WTC11 (cell line): Measurements from ENCODE around the gene USP13. TPM values are rescaled to one million over a fixed set of nuclear protein-coding genes. Genes with fewer than 3 reads are reported as not detected.

ENCODE experiments used
- ATAC-seq: fragments of 200-7000 bp; cut with Tn5 transposase; 2 replicates; pipeline ENCODE4 v1.10.0; 2021; ENCODE audit warnings: mild to moderate bottlenecking, moderate library complexity
- Bru-seq: library from RNA; stranded (reverse); fragments of 400-500 nt; gene quantifications from one replicate; lab custom pipeline; 2021; lab: Mats Ljungman, UMichigan
- CTCF ChIA-PET: fragments of 300-600 bp; sonication (Branson Sonifier 250); formaldehyde crosslinking; loops from one replicate; lab custom pipeline; 2021; ENCODE audit warnings: antibody characterized with exemption; lab: Charles Lee
- POLR2A ChIA-PET: fragments of 350-600 bp; sonication (Branson Sonifier 250); formaldehyde crosslinking; loops from one replicate; lab custom pipeline; 2021; ENCODE audit warnings: antibody characterized with exemption; lab: Charles Lee
- DNase-seq: peaks from one replicate; pipeline ENCODE4 v3.0.0; 2021; ENCODE audit warnings: low spot score
- H3K27ac Mint-ChIP-seq: 2 replicates; pipeline ENCODE4 v1.8.0; 2021; ENCODE audit warnings: mixed read lengths
- H3K27me3 Mint-ChIP-seq: 2 replicates; pipeline ENCODE4 v1.8.0; 2021; ENCODE audit warnings: low read depth, mild to moderate bottlenecking, moderate library complexity, mixed read lengths
- H3K36me3 Mint-ChIP-seq: 2 replicates; pipeline ENCODE4 v1.8.0; 2021; ENCODE audit warnings: mixed read lengths
- H3K4me1 Mint-ChIP-seq: 2 replicates; pipeline ENCODE4 v1.8.0; 2022; ENCODE audit warnings: mixed read lengths
- H3K4me3 Mint-ChIP-seq: 2 replicates; pipeline ENCODE4 v1.8.0; 2021; ENCODE audit warnings: mild to moderate bottlenecking, moderate library complexity, mixed read lengths
- H3K9me3 Mint-ChIP-seq: 2 replicates; pipeline ENCODE4 v1.8.0; 2021; ENCODE audit warnings: mixed read lengths
- CBFB ChIP-seq: sonication (generic); formaldehyde crosslinking; IDR thresholded peaks from 2 replicates; pipeline ENCODE4 v1.8.1; 2022; ENCODE audit warnings: mild to moderate bottlenecking, low read depth, missing genetic modification reagents
- ETV6 ChIP-seq: sonication (generic); formaldehyde crosslinking; IDR thresholded peaks from 2 replicates; pipeline ENCODE4 v1.8.1; 2022; ENCODE audit warnings: mild to moderate bottlenecking, missing genetic modification reagents
- FOXP1 ChIP-seq: sonication (generic); formaldehyde crosslinking; IDR thresholded peaks from 2 replicates; pipeline ENCODE4 v1.8.0; 2022; ENCODE audit warnings: missing genetic modification reagents, mild to moderate bottlenecking, moderate library complexity, borderline replicate concordance
- NFYB ChIP-seq: sonication (generic); formaldehyde crosslinking; conservative IDR thresholded peaks from 2 replicates; pipeline ENCODE4 v1.8.0; 2022; ENCODE audit warnings: low read depth, missing genetic modification reagents
- NR2C2 ChIP-seq: sonication (generic); formaldehyde crosslinking; IDR thresholded peaks from 2 replicates; pipeline ENCODE4 v1.8.0; 2022; ENCODE audit warnings: mild to moderate bottlenecking, missing genetic modification reagents
- PRRX2 ChIP-seq: fragments of 250-450 bp; sonication (Bioruptor Pico); IDR thresholded peaks from 2 replicates; pipeline ENCODE4 v1.8.0; 2021; ENCODE audit warnings: mild to moderate bottlenecking
- RORB ChIP-seq: fragments of 250-450 bp; sonication (Bioruptor Pico); IDR thresholded peaks from 2 replicates; pipeline ENCODE4 v1.9.0; 2021; ENCODE audit warnings: mild to moderate bottlenecking
- SP1 ChIP-seq: sonication (generic); formaldehyde crosslinking; conservative IDR thresholded peaks from 2 replicates; pipeline ENCODE4 v1.8.1; 2022; ENCODE audit warnings: missing genetic modification reagents
- TEAD4 ChIP-seq: sonication (generic); formaldehyde crosslinking; IDR thresholded peaks from 2 replicates; pipeline ENCODE4 v1.8.0; 2022; ENCODE audit warnings: mild to moderate bottlenecking, missing genetic modification reagents
- ZNF219 ChIP-seq: sonication (generic); formaldehyde crosslinking; IDR thresholded peaks from 2 replicates; pipeline ENCODE4 v1.8.0; 2023; ENCODE audit warnings: missing genetic modification reagents, mild to moderate bottlenecking, borderline replicate concordance
- ZNF232 ChIP-seq: sonication (generic); formaldehyde crosslinking; IDR thresholded peaks from 2 replicates; pipeline ENCODE4 v1.8.0; 2022; ENCODE audit warnings: mild to moderate bottlenecking, missing genetic modification reagents
- ZNF416 ChIP-seq: fragments of 250-450 bp; sonication (Bioruptor Pico); IDR thresholded peaks from 2 replicates; pipeline ENCODE4 v1.9.0; 2021; ENCODE audit warnings: mild to moderate bottlenecking, inconsistent platforms
- ZNF671 ChIP-seq: fragments of 250-450 bp; sonication (Bioruptor Pico); IDR thresholded peaks from 2 replicates; pipeline ENCODE4 v1.8.0; 2021; ENCODE audit warnings: mild to moderate bottlenecking
- long read RNA-seq, 3 experiments: library from RNA in 1 of 3; library from capped mRNA in 1 of 3; library from polyadenylated mRNA in 1 of 3; unstranded in 2 of 3; stranded (forward) in 1 of 3; transcript quantifications; one replicate each; pipeline ENCODE4 v2.0.0, GENCODE V29; 2021
- total RNA-seq: library from RNA; stranded (reverse); gene quantifications from 3 replicates; pipeline ENCODE4 v1.2.3, GENCODE V29; 2021
- TF ChIP-seq, protein P1 (sequence below): sonication (generic); formaldehyde crosslinking; IDR thresholded peaks from 2 replicates; pipeline ENCODE4 v1.8.0; 2022; ENCODE audit warnings: mild to moderate bottlenecking, missing genetic modification reagents
- TF ChIP-seq, protein P2 (sequence below): fragments of 200-600 bp; IDR thresholded peaks from 2 replicates; pipeline ENCODE4 v1.8.0; 2022; ENCODE audit warnings: antibody characterized with exemption
- TF ChIP-seq, protein P3 (sequence below): sonication (generic); formaldehyde crosslinking; IDR thresholded peaks from 2 replicates; pipeline ENCODE4 v1.8.1; 2022; ENCODE audit warnings: mild to moderate bottlenecking, moderate library complexity, missing genetic modification reagents
- TF ChIP-seq, protein P4 (sequence below): sonication (generic); formaldehyde crosslinking; IDR thresholded peaks from 2 replicates; pipeline ENCODE4 v1.8.1; 2023; ENCODE audit warnings: mild to moderate bottlenecking, missing genetic modification reagents
- TF ChIP-seq, protein P5 (sequence below): sonication (generic); formaldehyde crosslinking; IDR thresholded peaks from 2 replicates; pipeline ENCODE4 v1.8.0; 2023; ENCODE audit warnings: mild to moderate bottlenecking, missing genetic modification reagents
- TF ChIP-seq, protein P6 (sequence below): sonication (generic); formaldehyde crosslinking; IDR thresholded peaks from 2 replicates; pipeline ENCODE4 v1.8.0; 2022; ENCODE audit warnings: missing genetic modification reagents

Gene USP13, protein sequence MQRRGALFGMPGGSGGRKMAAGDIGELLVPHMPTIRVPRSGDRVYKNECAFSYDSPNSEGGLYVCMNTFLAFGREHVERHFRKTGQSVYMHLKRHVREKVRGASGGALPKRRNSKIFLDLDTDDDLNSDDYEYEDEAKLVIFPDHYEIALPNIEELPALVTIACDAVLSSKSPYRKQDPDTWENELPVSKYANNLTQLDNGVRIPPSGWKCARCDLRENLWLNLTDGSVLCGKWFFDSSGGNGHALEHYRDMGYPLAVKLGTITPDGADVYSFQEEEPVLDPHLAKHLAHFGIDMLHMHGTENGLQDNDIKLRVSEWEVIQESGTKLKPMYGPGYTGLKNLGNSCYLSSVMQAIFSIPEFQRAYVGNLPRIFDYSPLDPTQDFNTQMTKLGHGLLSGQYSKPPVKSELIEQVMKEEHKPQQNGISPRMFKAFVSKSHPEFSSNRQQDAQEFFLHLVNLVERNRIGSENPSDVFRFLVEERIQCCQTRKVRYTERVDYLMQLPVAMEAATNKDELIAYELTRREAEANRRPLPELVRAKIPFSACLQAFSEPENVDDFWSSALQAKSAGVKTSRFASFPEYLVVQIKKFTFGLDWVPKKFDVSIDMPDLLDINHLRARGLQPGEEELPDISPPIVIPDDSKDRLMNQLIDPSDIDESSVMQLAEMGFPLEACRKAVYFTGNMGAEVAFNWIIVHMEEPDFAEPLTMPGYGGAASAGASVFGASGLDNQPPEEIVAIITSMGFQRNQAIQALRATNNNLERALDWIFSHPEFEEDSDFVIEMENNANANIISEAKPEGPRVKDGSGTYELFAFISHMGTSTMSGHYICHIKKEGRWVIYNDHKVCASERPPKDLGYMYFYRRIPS
- total RNA-seq (24.8 to 27.2 TPM (median 26.8 TPM) in 3 replicates), Bru-seq, nascent RNA (percentile 76 among the genes with signal in this experiment)
- long read RNA-seq, experiment 1, full-length matches to known transcripts = 33 of 89 reads
- long read RNA-seq, experiment 1, partial matches to known transcripts = 13 of 89 reads
- long read RNA-seq, experiment 1, other reads (novel, unspliced or antisense) = 43 of 89 reads
- long read RNA-seq, experiment 2, full-length matches to known transcripts = 4 of 34 reads
- long read RNA-seq, experiment 2, partial matches to known transcripts = 5 of 34 reads
- long read RNA-seq, experiment 2, other reads (novel, unspliced or antisense) = 25 of 34 reads
- long read RNA-seq, experiment 3, full-length matches to known transcripts = 1 of 5 reads
- long read RNA-seq, experiment 3, partial matches to known transcripts = 3 of 5 reads
- long read RNA-seq, experiment 3, other reads (novel, unspliced or antisense) = 1 of 5 reads

DNA sequence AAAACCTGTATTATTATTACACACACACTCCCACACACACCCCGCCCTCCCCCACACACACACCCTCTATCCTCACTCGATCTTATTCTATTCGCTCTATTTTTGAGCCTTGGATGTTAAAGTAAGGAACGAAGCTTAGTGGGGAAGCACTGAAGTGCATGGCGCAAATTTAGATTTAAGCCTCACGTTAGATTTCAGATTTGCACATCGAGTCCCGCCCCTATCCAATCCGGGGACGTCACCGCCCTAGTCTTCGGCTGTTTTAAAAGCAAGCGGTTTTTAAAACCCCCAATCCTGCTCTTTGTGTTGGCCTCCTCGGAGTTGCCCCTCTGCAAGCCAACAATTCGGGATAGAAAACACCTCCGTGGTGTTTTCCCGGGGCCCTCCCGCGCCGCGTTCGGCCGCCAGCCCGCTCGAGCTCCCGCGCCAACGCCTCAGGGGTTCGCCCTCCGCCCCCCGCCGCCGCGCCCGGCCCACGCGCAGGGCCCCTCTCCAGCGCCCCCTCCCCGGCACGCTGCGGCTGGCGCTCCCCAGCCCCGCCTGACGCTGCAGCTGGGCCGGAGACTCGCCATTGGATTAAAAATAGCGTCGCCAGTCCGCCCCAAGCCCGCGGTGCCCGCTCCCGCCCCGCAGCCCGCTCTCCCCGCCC lies at the start of gene USP13:
TSS of gene USP13 (plus strand) at position 594 of the 649 bp plus-strand sequence. CDS start 186 bp downstream, outside the sequence.
- peak within 1 kb of the TSS; percentile 95 for H3K4me3 Mint-ChIP-seq
- no peaks in the 10 kb centered on the region for H3K27me3 Mint-ChIP-seq
- POLR2A ChIA-PET = interaction anchor here (1.4 kb wide), 1 partner anchor 48 kb away, joined by 5 read pairs; the partner anchor contains the start of genes MRPL47 and NDUFB5
- H3K27ac Mint-ChIP-seq = peak within 1 kb of the TSS; percentile 91
- ATAC-seq = peak; percentile 81
- CTCF ChIA-PET = interaction anchor here (0.6 to 2.4 kb wide), 2 partner anchors 9 to 10 kb away, joined by 3 to 9 read pairs; no protein-coding TSS in a partner anchor
- H3K4me1 Mint-ChIP-seq = peaks cover 22% of the 10 kb centered on the region
- no peaks in the 10 kb centered on the region for H3K9me3 Mint-ChIP-seq
- DNase-seq = peak; percentile 72
- H3K36me3 Mint-ChIP-seq = peaks cover 11% of the 10 kb centered on the region
- 0 out of 2 replicates have a peak, but pooled peaks have one; percentile 38 for TF ChIP-seq CBFB (CRISPR knock-in tag)
- TF ChIP-seq NR2C2 = no peak
- TF ChIP-seq TEAD4 = no peak
- TF ChIP-seq ZNF671 (CRISPR knock-in tag) = no peak
- no peak for TF ChIP-seq ZNF416 (CRISPR knock-in tag)
- TF ChIP-seq PRRX2 (CRISPR knock-in tag) = no peak
- TF ChIP-seq ETV6 (CRISPR knock-in tag) = no peak
- TF ChIP-seq SP1 = peak; percentile 41; the same call in 1 of the 2 replicates
- TF ChIP-seq, protein P1, sequence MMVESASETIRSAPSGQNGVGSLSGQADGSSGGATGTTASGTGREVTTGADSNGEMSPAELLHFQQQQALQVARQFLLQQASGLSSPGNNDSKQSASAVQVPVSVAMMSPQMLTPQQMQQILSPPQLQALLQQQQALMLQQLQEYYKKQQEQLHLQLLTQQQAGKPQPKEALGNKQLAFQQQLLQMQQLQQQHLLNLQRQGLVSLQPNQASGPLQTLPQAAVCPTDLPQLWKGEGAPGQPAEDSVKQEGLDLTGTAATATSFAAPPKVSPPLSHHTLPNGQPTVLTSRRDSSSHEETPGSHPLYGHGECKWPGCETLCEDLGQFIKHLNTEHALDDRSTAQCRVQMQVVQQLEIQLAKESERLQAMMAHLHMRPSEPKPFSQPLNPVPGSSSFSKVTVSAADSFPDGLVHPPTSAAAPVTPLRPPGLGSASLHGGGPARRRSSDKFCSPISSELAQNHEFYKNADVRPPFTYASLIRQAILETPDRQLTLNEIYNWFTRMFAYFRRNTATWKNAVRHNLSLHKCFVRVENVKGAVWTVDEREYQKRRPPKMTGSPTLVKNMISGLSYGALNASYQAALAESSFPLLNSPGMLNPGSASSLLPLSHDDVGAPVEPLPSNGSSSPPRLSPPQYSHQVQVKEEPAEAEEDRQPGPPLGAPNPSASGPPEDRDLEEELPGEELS (CRISPR knock-in tag) = no peak; the same call in 1 of the 2 replicates
- TF ChIP-seq, protein P2, sequence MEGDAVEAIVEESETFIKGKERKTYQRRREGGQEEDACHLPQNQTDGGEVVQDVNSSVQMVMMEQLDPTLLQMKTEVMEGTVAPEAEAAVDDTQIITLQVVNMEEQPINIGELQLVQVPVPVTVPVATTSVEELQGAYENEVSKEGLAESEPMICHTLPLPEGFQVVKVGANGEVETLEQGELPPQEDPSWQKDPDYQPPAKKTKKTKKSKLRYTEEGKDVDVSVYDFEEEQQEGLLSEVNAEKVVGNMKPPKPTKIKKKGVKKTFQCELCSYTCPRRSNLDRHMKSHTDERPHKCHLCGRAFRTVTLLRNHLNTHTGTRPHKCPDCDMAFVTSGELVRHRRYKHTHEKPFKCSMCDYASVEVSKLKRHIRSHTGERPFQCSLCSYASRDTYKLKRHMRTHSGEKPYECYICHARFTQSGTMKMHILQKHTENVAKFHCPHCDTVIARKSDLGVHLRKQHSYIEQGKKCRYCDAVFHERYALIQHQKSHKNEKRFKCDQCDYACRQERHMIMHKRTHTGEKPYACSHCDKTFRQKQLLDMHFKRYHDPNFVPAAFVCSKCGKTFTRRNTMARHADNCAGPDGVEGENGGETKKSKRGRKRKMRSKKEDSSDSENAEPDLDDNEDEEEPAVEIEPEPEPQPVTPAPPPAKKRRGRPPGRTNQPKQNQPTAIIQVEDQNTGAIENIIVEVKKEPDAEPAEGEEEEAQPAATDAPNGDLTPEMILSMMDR = no peak
- TF ChIP-seq, protein P3, sequence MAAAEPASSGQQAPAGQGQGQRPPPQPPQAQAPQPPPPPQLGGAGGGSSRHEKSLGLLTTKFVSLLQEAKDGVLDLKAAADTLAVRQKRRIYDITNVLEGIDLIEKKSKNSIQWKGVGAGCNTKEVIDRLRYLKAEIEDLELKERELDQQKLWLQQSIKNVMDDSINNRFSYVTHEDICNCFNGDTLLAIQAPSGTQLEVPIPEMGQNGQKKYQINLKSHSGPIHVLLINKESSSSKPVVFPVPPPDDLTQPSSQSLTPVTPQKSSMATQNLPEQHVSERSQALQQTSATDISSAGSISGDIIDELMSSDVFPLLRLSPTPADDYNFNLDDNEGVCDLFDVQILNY (CRISPR knock-in tag) = 0 out of 2 replicates have a peak, but pooled peaks have one; percentile 49
- TF ChIP-seq, protein P4, sequence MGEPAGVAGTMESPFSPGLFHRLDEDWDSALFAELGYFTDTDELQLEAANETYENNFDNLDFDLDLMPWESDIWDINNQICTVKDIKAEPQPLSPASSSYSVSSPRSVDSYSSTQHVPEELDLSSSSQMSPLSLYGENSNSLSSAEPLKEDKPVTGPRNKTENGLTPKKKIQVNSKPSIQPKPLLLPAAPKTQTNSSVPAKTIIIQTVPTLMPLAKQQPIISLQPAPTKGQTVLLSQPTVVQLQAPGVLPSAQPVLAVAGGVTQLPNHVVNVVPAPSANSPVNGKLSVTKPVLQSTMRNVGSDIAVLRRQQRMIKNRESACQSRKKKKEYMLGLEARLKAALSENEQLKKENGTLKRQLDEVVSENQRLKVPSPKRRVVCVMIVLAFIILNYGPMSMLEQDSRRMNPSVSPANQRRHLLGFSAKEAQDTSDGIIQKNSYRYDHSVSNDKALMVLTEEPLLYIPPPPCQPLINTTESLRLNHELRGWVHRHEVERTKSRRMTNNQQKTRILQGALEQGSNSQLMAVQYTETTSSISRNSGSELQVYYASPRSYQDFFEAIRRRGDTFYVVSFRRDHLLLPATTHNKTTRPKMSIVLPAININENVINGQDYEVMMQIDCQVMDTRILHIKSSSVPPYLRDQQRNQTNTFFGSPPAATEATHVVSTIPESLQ (CRISPR knock-in tag) = no peak
- TF ChIP-seq, protein P5, sequence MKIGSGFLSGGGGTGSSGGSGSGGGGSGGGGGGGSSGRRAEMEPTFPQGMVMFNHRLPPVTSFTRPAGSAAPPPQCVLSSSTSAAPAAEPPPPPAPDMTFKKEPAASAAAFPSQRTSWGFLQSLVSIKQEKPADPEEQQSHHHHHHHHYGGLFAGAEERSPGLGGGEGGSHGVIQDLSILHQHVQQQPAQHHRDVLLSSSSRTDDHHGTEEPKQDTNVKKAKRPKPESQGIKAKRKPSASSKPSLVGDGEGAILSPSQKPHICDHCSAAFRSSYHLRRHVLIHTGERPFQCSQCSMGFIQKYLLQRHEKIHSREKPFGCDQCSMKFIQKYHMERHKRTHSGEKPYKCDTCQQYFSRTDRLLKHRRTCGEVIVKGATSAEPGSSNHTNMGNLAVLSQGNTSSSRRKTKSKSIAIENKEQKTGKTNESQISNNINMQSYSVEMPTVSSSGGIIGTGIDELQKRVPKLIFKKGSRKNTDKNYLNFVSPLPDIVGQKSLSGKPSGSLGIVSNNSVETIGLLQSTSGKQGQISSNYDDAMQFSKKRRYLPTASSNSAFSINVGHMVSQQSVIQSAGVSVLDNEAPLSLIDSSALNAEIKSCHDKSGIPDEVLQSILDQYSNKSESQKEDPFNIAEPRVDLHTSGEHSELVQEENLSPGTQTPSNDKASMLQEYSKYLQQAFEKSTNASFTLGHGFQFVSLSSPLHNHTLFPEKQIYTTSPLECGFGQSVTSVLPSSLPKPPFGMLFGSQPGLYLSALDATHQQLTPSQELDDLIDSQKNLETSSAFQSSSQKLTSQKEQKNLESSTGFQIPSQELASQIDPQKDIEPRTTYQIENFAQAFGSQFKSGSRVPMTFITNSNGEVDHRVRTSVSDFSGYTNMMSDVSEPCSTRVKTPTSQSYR (CRISPR knock-in tag) = no peak
- TF ChIP-seq FOXP1 (CRISPR knock-in tag) = peak; percentile 25; the same call in 1 of the 2 replicates
- TF ChIP-seq, protein P6, sequence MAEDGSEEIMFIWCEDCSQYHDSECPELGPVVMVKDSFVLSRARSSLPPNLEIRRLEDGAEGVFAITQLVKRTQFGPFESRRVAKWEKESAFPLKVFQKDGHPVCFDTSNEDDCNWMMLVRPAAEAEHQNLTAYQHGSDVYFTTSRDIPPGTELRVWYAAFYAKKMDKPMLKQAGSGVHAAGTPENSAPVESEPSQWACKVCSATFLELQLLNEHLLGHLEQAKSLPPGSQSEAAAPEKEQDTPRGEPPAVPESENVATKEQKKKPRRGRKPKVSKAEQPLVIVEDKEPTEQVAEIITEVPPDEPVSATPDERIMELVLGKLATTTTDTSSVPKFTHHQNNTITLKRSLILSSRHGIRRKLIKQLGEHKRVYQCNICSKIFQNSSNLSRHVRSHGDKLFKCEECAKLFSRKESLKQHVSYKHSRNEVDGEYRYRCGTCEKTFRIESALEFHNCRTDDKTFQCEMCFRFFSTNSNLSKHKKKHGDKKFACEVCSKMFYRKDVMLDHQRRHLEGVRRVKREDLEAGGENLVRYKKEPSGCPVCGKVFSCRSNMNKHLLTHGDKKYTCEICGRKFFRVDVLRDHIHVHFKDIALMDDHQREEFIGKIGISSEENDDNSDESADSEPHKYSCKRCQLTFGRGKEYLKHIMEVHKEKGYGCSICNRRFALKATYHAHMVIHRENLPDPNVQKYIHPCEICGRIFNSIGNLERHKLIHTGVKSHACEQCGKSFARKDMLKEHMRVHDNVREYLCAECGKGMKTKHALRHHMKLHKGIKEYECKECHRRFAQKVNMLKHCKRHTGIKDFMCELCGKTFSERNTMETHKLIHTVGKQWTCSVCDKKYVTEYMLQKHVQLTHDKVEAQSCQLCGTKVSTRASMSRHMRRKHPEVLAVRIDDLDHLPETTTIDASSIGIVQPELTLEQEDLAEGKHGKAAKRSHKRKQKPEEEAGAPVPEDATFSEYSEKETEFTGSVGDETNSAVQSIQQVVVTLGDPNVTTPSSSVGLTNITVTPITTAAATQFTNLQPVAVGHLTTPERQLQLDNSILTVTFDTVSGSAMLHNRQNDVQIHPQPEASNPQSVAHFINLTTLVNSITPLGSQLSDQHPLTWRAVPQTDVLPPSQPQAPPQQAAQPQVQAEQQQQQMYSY (CRISPR knock-in tag) = no peak
- no peak for TF ChIP-seq RORB
- no peak; the same call in 1 of the 2 replicates for TF ChIP-seq NFYB (CRISPR knock-in tag)
- no peak for TF ChIP-seq ZNF219 (CRISPR knock-in tag)
- TF ChIP-seq ZNF232 (CRISPR knock-in tag) = no peak
